Hepatocyte (in vitro differentiated cells): ENCODE data around the gene JAK1.

Source experiments
- EZH2 ChIP-seq: fragments of 200-600 bp; sonication (generic); IDR thresholded peaks from 2 replicates; pipeline ENCODE4 v1.6.1; 2016; ENCODE audit warnings: antibody characterized with exemption, mild to moderate bottlenecking, borderline replicate concordance
- EZH2phosphoT487 ChIP-seq: fragments of 200-600 bp; sonication (generic); IDR thresholded peaks from one replicate; pipeline ENCODE4 v1.6.1; 2018; ENCODE audit warnings: antibody characterized with exemption, mild to moderate bottlenecking, low read depth, moderate library complexity; ENCODE audit not compliant: unreplicated experiment, severe bottlenecking
- TF ChIP-seq, protein P1 (sequence below): fragments of 200-600 bp; sonication (generic); IDR thresholded peaks from 2 replicates; pipeline ENCODE4 v1.5.1; 2016; ENCODE audit warnings: antibody characterized with exemption, mild to moderate bottlenecking; ENCODE audit not compliant: poor library complexity

DNA sequence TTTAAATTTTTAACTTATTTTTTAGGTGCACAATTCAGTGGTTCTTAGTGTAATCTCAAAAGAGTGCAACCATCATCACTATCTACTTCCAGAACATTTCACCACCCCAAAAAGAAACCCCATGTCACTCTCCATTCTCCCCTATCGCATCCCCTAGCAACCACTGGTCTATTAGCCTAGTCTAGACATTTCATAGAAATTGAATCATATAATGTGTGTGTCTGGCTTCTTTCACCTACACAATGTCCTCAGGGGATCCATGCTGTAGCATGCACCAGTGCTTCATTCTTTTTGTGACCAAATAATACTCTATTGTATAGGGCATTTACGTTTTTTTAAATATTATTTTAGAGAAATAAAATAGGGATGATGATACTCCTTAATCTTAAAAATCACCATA, 64.7 kb downstream of the JAK1 start:
- TF ChIP-seq, protein P1, sequence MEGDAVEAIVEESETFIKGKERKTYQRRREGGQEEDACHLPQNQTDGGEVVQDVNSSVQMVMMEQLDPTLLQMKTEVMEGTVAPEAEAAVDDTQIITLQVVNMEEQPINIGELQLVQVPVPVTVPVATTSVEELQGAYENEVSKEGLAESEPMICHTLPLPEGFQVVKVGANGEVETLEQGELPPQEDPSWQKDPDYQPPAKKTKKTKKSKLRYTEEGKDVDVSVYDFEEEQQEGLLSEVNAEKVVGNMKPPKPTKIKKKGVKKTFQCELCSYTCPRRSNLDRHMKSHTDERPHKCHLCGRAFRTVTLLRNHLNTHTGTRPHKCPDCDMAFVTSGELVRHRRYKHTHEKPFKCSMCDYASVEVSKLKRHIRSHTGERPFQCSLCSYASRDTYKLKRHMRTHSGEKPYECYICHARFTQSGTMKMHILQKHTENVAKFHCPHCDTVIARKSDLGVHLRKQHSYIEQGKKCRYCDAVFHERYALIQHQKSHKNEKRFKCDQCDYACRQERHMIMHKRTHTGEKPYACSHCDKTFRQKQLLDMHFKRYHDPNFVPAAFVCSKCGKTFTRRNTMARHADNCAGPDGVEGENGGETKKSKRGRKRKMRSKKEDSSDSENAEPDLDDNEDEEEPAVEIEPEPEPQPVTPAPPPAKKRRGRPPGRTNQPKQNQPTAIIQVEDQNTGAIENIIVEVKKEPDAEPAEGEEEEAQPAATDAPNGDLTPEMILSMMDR, result no peak
- no peak for TF ChIP-seq EZH2
- no peak for TF ChIP-seq EZH2phosphoT487
